Stimulated activated CD4-positive, alpha-beta T cell treated with anti-CD3 and anti-CD28 coated beads, TNF-alpha, amount 100 ng/mL, for 24 hours (primary cell): ENCODE results near the gene CYFIP1.

ENCODE experiments used
- DNase-seq, 3 experiments: peaks; one replicate each; pipeline ENCODE4 v3.0.0-alpha.2; 2020; ENCODE audit warnings: low read depth in 3 of 3

Gene CYFIP1

GRCh38 chr15:22918056-22918455 lies 62.1 kb downstream of the CYFIP1 start:
- DNase-seq, result no peak

- no peak for DNase-seq
Measured at GRCh38 chr15:22917556-22917955, 62.6 kb downstream of the CYFIP1 start.

GRCh38 chr15:22916606-22917350 lies 63.4 kb downstream of the CYFIP1 start:
- no peak for DNase-seq

DNA sequence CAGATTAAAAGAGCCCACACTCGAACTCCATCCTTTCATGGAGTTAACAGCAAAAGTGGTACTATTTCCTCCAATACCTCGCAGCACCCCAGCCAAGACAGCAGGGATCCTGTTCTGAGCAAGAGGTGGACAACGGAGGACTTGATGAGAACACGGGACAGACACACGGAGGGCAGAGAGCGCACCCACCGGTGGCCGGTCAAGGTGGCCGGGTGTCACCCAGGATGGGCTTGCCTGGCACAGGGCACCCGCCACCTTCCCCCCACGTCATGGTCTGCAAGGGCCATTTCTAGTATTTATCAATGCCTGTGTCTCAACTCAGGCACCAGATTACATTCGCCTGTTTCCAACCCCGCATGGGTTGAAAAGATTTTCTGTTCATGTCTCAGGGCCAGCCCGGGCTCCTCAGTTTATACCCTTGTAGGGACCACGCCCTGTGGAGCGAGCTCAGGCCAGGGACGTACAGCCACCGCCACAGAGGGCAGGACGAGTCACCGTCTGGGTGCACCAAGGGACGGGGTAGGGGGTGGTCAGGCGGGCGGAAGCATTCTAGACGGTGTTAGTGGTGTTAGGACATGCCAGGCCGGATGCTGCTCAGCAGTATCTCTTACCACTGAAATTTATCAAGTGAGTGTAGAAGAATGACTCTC lies 64.2 kb downstream of the CYFIP1 start:
- no peak for DNase-seq

GRCh38 chr15:22913646-22914380 lies 66.4 kb downstream of the CYFIP1 start:
- no peak for DNase-seq

DNA sequence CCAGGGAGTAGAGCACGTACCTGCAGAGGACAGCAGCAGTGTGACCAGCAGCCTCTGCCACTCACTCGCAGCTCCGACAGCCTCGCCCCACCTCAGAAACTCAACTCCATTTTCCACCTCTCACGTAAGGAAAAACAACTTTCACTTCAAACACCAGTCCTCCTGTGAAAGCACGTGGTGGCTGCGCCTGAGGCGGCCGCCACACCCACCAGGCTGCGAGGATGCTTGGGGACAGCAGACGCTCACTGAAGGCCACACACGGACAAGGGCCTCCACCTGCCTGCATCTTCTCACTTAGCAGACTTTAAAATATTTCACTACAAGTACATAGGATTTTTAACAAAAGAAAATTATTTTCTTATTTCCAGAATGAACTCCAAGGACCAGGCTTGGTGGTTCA lies 67.9 kb downstream of the CYFIP1 start:
- DNase-seq, result no peak

GRCh38 chr15:22911306-22911705 lies 68.9 kb downstream of the CYFIP1 start:
- DNase-seq, result no peak

DNA sequence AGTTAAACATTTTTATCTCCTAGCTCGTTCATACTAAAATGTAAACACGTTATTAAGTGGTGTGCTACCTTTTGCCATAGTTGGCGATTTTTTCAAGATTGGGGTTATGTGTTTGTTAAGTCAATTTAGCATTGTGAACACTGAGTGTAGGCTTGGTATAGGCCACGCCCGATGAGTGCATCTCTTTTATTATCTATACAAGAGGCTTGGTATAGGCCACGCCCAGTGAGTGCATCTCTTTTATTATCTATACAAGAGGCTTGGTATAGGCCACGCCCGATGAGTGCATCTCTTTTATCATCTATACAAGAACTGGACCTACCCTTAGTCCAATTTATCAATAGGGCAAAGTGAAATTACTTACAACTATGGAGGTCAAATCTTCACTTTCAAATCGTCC lies 71.3 kb downstream of the CYFIP1 start:
- no peak for DNase-seq

DNA sequence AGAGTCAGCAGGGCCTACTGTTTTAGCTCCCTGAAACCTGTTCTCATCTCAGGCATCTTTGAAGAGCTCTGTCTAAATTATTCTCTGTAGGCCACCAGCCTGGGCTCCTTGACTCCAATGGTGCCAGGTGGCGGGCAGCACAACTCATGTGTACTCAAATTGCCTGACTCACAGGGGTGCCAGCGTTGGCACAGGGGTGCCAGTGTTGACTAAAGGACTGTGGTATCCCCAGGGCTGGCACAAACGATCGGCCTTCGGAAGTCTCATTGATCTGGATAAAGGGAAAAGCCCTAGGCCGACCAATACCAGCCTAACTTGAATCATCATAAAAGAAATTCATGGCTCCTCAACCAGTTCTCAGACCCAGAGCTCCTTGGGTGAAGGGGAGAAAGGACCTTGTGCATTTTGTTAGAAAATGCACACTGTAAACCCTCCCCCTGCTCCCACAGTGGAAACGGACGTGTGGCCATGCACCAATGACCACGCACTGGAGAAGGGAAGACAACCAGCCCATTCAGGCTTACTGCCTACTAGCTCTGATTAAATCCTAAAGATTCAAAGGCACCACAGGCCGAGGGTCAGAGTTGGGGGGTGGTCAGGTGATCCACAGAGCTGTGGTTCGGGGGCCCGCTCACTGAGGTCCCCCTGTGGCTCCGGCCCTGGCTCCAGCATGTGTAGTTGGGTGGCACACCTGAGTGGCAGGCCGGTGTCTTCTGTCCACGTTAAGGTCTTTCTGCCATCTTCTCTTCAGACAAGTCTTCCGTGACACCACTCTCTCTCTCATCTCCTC lies 72.8 kb downstream of the CYFIP1 start:
- DNase-seq, result no peak

DNA sequence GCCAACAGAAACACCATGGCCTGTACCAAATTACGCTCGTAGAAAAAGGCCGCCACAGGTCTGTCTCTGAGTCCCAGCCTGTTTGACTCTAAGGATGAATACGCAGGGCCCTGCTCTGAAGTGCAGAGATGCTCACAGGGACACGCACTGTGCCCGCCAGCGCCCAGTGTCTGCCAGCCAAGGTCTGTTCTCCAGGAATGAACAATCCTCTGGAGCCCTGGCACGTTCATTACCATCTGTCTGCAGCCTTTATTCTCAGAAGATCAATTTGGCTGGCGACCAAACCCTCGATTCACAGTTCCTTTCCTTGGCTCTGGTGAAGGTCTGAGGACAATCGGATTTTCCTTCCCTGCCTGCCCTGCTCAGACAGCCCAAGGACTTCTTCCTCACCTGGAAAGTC lies 75.4 kb downstream of the CYFIP1 start:
- no peak for DNase-seq

DNA sequence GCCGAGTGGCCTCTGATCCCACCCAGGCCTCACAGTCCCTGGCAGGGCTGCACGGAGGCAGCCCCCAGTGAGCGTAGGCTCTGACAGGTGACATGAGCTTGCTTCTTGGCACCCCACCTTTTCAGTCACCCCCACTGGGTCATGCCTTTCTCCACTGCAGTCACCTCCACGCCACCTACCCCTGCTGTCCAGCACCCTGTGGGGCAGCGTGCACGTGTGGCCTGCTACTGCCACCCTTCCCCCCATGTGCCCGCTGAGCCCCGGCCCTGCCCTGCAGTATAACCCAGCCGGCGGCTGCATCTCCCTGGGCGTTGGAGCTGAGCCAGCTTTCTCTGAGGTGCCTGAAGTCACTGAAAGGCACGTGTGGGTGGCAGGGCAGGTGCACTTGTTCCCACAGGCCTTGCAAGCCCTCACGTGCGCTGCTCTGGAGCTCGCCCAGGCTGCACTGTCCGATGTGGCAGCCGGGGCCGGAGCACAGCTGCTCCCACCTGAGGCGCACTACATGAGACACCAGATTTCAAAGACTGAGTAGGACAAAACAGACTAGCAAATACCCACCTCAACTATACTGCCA lies 76.1 kb downstream of the CYFIP1 start:
- DNase-seq, result no peak

DNA sequence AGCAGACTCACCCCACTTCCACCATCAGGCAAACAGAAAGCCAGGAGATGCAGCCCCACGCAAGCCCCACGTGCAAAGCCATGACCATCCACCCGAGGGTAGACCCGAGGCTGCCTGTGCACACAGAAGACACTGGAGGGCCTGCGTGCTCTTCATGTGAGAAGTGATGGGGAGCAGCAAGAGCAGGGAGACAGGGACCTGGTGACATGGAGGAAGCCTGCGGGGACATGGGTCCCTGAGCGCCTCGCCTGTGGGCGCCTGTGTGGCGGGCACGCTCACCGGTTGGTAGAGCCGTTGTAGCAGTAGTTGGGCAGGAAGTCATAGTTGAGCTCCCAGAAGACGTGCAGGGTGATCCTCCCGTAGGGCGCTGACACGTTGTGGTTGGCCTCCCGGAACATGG lies 76.7 kb downstream of the CYFIP1 start:
- DNase-seq, result no peak

DNA sequence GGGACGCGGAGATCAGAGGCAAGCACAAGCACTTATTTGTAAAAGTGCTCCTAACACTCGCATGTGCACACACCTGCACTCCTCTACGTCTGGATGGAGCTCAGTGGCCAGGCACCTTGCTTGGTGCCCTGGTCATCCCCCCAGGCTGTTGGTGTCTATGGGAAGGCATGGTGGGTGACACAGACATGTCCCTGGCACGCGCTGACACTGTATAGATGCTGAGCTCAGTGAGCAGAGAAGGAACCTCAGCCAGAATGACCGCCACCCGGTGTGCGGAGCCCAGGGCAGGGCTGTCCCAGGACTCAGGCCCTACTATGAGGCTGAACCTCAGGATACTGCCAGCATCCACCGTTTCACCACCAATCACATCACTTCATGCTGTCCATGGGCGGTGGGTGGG lies 77.2 kb downstream of the CYFIP1 start:
- no peak for DNase-seq

DNA sequence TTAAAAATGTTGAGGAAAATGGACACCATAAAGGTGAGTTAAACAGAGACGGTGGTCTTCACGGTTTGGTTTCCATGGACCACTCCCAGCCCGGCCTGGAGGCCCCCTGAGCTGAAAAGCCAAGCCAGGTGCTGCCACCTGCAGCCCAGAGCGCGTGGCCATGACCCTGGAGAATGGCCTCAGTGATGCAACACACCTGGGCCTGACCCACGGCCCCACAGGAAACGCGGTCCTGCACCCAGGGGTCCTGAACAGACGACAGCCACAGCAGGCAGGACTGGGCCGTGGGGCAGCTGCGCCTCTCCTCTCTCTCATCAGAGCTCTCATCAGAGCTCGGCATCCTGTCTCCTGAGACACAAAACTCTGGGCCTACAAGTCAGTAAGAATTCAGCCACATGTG lies 77.6 kb downstream of the CYFIP1 start:
- no peak for DNase-seq

- no peak for DNase-seq
Measured at GRCh38 chr15:22902046-22902445, 78.1 kb downstream of the CYFIP1 start.

DNA sequence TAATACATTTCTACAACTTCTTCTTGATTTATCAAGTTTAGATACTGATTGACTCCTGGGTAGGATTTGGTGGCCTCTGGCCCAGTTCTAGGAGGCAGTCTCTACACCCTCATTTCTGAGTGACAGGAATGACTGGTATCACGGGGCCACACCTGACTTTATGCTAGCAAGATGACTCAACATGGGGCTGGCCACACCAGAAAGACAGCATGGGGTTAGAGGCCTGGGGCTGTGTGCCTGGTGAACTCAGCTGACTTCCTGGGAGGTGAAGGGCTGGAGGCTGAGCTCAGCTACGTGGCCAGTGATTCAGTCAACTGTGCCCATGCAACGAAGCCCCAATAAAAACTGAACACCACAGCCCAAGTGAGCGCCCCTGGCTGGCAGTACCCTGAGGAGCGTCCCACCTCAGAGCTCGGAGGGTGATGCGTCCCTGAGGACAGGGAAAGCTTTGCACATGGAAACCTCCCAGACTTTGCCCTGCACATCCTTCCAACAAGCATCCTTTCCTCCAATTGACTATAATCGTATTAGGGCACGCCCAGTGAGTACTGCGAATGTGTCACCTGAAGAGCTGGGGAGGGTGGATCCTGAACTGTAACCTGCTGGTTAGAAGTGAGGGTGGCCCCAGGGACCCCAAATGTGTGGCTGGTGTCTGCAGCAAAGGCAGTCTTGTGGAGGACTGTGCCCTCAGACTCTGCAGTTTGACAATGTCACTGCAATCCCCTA lies 84.5 kb downstream of the CYFIP1 start:
- peak in 1 of 3 experiments; percentile 12 for DNase-seq

- DNase-seq, result no peak
Measured at GRCh38 chr15:22893881-22894280, 86.3 kb downstream of the CYFIP1 start.

GRCh38 chr15:22893081-22893480 lies 87.1 kb downstream of the CYFIP1 start:
- no peak for DNase-seq

DNA sequence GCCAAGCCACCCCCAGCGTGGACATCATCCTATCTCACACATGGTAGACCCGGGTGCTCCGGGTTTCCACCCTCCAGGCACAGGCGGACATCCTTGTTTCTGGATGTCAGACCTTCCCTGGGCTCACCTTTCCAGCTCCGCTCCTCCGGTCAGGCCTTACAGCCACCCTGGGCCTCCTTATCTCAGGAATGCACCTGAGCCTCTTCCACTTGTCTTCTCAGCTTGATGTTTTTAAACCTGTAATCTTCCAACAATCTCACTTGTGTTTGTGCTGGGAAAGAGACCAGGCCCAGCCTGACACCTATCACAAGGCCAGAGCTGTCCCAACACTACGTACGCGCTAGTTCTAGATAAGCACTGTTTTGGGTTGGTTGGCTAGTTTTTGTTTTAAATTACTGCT lies 87.8 kb downstream of the CYFIP1 start:
- DNase-seq, result no peak

GRCh38 chr15:22891426-22892210 lies 88.5 kb downstream of the CYFIP1 start:
- no peak for DNase-seq
